Activated CD4-positive, alpha-beta T cell treated with anti-CD3 and anti-CD28 coated beads for 24 hours (primary cell): ENCODE data around the gene CFAP65.

Source experiments
- DNase-seq, 2 donors: peaks; one replicate each; pipeline ENCODE4 v3.0.0-alpha.2; 2020; ENCODE audit warnings: low read depth in 2 of 2

CFAP65 gene

DNA sequence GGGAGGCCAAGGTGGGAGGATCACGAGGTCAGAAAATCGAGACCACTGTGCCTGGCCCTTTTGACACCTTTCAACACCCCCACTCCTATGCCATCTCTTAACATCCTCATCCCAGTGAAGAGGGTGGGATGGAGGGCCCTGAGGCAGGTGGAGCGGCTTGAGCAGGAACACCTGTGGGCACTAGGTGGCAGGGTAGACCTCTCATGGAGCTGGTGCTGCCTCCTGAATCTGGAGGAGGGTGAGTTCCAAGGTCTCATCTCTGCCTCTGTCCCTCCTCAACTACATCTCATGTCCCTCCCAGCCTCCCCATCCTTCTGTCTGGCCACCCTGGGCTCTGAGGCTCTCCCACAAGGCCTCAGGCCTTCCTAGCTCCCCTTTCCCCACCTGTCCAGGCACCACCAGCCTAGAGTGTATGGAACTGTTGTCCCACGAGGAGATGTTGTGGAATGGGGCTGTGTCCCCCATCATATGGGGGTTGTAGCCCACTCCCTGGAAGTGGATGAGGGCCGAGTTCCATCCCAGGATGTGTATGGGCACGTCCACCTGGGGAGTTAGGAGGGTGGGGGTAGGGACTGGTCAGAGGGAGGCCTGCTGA, 31.1 kb downstream of the CFAP65 start:
- DNase-seq = no peak

- DNase-seq = no peak
These were observed 32.0 kb downstream of the CFAP65 start for GRCh38 chr2:219009294-219009693.

- no peak for DNase-seq
These were observed 37.3 kb downstream of the CFAP65 start for GRCh38 chr2:219003979-219004378.

- DNase-seq = no peak
These were observed 38.1 kb downstream of the CFAP65 start for GRCh38 chr2:219003267-219003634.

- peak in 1 of 2 donors; percentile 51 for DNase-seq
These were observed 38.7 kb downstream of the CFAP65 start for GRCh38 chr2:219002395-219003266.

DNA sequence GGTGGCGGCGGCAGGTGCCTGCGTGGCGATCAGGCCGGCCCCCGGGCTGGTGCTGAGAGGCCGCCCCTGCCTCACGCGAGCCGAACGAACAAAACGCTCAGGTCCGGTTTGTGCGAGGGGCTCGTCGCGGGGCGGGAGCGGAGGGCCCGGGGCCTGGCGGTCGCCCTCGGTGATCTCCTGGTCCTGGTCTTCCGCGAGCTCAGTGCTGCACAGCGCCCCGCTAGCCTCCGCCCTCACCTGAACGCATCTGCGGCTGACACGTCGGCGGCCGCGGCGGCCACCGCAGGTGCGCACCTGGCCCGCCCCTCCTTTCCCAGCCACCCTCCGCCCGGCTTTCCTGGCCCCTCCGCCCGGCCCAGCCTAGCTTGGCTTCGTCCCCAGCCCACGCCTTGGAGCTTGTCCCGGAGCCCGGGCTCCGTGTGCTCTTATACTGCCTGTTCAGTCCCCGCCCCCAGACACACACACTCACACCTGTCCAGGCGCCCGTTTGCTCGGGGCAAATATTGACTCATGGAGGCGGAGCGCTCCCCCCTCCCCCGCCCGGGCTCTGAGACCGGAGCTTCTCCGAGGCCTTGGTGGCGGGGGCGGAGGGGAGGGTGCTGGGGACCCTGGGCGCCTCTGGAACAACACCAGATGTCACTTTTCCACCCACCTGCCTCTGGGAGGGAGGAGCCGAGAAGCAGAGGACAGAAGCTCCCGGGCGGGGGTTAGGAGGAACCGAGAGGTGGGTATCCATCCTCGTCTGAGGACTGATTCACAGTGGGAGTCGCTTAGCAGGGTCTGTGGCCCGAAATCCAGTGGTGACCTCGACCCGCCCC, 39.5 kb downstream of the CFAP65 start:
- peak in 1 of 2 donors; percentile 45 for DNase-seq

- no peak for DNase-seq
These were observed 40.2 kb downstream of the CFAP65 start for GRCh38 chr2:219001100-219001576.

DNA sequence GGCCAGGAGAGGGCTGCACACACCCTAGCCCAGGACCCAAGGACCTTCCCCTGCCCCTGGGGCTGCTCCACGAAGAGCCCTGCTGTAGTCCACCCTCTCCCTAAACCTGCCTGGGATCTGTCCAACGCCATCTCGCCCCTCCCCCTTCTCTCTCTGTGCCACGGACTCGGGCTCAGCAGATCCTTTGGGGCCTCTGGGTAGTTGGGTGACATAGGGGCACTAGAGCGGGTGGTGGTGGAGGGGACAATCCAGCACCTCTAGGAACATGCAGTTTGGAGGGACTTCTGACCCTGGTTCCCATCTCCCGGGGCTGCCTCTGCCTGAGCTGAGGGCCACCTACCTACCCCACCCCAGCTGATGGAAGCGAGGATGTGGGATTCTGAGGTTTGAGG, 40.8 kb downstream of the CFAP65 start:
- DNase-seq = no peak

GRCh38 chr2:218999881-219000568, 41.3 kb downstream of the CFAP65 start:
- no peak for DNase-seq

DNA sequence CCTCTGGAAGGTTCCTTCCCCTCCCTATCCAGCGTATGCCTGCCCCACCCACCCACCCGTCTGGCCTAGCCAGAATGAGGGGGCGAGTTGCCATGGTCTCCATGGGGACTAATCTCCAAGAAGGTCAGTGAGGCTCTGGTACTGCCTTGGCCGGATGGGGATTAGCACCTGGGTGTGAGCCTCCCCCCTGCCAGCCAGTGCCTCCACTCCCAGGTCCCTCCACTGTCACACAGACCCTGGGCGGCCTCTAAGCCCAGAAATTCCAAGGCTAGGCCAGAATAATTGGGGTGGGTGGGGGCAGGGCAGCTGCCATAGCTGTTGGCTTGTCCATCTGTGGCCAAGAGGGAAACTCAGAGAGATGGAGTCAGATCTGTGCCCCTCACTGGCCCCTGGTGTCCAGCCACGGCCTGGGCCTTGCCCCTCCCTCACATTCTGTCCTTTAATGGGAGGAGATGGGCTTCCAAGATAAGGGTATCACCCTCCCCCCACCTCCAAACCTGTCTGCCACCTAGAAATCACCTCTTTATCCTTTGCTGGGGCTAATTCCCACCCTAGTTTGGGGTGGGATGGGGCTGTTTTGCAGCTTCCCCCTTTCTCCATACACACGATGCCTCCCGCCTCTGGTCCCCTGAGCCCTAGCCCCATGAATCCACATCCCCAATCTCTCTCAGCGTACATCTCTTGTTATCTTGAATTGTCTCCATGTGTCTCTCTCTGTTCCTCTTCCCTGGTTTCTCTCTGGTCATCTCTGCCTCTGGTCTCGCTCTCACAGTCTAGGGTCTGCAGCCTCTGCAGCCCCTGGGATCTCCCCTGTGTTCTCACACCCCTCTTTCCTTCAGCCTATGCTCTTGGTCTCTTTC, 42.1 kb downstream of the CFAP65 start:
- no peak for DNase-seq

GRCh38 chr2:218998414-218999002, 42.8 kb downstream of the CFAP65 start:
- DNase-seq = no peak

DNA sequence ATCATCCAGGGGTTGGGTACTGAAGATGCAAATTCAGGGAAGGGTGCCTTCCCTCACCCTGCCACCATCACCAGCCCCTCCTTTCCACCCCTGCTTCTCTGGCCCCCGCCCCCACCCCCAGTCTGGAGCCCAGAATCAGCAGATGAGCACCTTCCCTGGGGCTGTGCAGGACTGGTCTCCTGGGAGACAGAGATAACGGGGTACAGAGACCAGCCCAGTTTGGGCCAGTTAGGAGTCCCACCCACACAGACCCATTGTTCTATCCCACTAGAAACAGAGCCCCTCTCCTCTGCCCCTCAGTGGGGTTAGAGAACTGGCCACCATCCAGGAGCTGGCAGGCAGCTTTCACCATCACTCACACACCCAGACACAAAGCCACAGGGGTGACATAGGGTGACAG, 43.6 kb downstream of the CFAP65 start:
- DNase-seq = no peak

GRCh38 chr2:218996937-218997336, 44.4 kb downstream of the CFAP65 start:
- DNase-seq = no peak

GRCh38 chr2:218995972-218996711, 45.2 kb downstream of the CFAP65 start:
- peak; percentile 73 to 82 for DNase-seq

DNA sequence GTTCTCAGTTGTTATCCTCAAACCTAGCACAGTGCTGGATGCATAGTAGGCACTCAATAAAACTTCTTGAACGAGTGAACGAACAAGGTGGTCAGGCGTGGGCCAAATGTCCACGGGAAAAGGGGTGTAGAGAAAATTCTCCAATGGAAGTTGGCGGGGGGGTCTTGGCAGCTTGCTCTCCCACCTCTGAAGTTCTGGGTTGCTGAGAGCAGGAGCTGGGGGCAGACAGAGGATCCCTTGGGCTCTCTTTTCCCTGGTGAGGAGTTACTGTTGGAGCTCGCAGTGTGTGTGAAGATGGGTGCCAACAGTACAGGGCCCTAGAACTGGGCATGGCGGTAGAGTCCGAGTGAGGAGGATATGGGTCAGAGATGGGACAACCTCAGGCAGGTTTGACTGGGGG, 45.8 kb downstream of the CFAP65 start:
- no peak for DNase-seq

DNA sequence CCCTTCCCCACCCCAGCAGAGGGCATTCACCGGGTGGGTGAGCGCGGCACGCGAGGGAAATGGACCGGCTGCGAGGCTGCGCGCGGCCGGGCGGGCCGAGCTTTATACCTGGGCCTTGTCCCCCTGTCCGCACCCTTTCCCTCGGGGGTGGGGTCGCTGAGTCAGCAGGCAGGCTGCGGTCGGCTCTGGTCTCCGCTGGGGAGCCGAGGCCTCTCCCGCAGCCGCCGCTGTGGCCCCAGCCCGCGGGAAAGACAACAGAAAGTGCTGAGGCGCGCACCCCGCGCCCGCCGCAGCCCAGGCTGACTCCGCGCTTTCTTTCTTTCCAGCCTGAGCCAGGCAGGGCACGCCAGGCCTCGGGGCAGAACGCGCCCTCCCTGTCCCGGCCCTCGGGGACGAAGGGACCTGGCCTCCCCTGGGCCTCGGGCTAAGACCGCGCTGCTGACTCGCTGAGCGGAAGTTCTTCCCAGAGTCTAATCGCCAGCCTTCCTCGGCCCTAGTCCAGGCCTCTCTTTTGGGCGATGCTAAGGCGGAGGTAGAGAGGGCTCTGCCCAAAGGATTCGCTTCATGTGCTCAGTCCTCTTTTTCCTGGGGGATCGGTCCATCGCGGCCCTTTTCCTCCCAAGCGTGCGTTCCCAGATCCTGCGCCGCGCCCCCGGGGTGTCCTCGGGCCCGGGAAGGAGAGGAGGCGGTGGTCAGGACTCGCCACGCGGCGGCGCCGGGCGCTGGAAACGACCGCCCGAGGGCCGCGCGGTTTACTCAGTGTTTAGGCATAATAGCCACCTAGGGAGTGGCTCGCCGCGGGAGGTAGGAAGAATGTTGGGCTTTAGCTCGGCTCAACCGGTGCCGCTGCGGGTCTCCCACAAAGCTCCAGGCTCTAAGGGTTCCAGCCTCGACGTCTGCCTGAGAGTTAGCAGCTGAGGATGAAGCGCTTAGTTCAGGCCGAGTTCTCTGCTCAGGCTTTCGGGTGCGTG, 47.7 kb downstream of the CFAP65 start, which contains the start of gene CRYBA2:
CRYBA2 (minus strand) TSS at position 78 of the 971 bp plus-strand sequence. CDS start 246 bp downstream, outside the sequence.
- DNase-seq = no peak

DNA sequence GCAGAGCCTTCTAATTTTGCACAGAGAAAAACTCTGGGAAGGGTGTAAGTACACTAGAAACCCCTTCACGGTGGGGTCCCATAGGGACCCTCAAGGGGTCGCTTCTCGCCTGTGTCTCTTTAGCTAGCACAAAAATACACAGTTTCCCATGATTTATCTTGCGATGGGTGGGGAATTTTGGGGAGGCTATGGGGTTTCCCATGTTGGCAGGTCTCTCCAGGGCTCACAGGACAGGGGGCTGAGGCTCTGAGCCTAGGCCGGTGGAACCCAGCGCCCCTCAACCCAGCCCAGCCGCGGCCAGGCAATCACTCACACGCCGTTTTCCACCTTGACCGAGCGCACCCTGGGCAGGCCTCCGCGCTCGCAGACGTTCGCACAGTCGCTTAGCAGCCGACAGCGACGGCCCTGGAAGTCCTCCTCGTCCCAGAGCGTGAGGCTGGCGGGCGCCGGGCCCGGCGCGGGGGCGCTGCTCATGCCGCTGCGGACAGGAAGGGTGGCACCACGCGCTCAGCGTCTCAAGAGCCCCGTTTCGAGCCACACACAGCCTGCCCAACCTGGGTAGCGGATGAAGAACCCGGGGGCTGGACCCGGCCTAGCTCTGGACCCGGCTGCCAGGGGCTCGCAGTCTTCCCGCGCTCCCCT, 48.5 kb downstream of the CFAP65 start:
- DNase-seq = no peak

DNA sequence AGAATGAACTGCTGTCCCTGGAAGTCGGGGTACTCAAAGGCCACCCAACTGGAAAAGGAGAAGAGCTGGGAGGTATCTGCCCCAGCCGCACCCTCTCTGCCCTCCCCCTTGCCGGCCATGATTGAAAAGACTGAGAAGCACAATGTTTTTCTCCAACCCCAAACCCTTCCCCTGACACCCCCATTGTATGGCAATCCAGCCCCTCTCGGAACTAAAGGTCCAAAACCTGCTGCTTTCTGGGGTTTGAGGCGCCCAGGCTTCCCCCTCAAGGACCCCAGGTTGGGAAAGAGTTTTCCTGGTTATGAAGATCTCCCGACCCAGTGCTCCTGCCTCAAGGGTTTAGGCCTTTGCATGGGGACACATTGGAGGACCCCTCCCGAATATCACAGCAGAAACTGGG, 49.1 kb downstream of the CFAP65 start:
- no peak for DNase-seq
